C4-2B (cell line): ENCODE measurements around the gene FMNL2.

ENCODE experiments used
- CTCF ChIP-seq: fragments of 450-650 bp; conservative IDR thresholded peaks from 2 replicates; pipeline ENCODE4 v1.5.1; 2017; ENCODE audit warnings: mild to moderate bottlenecking
- ZFX ChIP-seq: fragments of 450-650 bp; IDR thresholded peaks from 2 replicates; pipeline ENCODE4 v1.6.1; 2017

GRCh38 chr2:152578573-152578972, 243.6 kb downstream of the FMNL2 start:
- TF ChIP-seq CTCF, result no peak
- no peak for TF ChIP-seq ZFX
